Chondrocyte (in vitro differentiated cells): ENCODE measurements around the gene CCDC57. TPM values are rescaled to one million over a fixed set of nuclear protein-coding genes. Genes with fewer than 3 reads are reported as not detected.
A peak's percentile ranks its signal among the peaks of the same experiment; 100 is the strongest.
"Not testable (repeated sequence)": the region's sequence is repeated elsewhere in the genome, so short reads cannot be mapped to it uniquely, and the experiment has no call there.

Experiments used
- DNase-seq: peaks from one replicate; pipeline ENCODE4 v3.0.0; 2021; ENCODE audit warnings: mixed read lengths, low spot score
- H3K27ac Mint-ChIP-seq: one replicate; pipeline ENCODE4 v1.8.0; 2021; ENCODE audit warnings: mild to moderate bottlenecking, moderate library complexity, mixed read lengths; ENCODE audit not compliant: unreplicated experiment
- H3K27me3 Mint-ChIP-seq: 2 replicates; pipeline ENCODE4 v1.8.0; 2021; ENCODE audit warnings: low read depth, mixed read lengths
- H3K36me3 Mint-ChIP-seq: 2 replicates; pipeline ENCODE4 v1.8.0; 2021; ENCODE audit warnings: low read depth, mixed read lengths
- H3K4me1 Mint-ChIP-seq: 2 replicates; pipeline ENCODE4 v1.8.0; 2021; ENCODE audit warnings: low read depth, mild to moderate bottlenecking, mixed read lengths
- H3K4me3 Mint-ChIP-seq: one replicate; pipeline ENCODE4 v1.8.0; 2021; ENCODE audit warnings: mild to moderate bottlenecking, moderate library complexity, mixed read lengths; ENCODE audit not compliant: unreplicated experiment
- H3K9me3 Mint-ChIP-seq: 2 replicates; pipeline ENCODE4 v1.8.0; 2021; ENCODE audit warnings: low read depth, mixed read lengths
- CTCF ChIP-seq: fragments of 200-600 bp; sonication (generic); IDR thresholded peaks from 2 replicates; pipeline ENCODE4 v1.5.0; 2021; ENCODE audit warnings: antibody characterized with exemption, mild to moderate bottlenecking, moderate library complexity
- long read RNA-seq: library from polyadenylated mRNA; stranded (forward); transcript quantifications from one replicate; pipeline ENCODE4 v2.0.0, GENCODE V29; 2021
- total RNA-seq: library from RNA; stranded (reverse); gene quantifications from 3 replicates; pipeline ENCODE4 v1.2.1, GENCODE V29; 2021

The CCDC57 gene, protein sequence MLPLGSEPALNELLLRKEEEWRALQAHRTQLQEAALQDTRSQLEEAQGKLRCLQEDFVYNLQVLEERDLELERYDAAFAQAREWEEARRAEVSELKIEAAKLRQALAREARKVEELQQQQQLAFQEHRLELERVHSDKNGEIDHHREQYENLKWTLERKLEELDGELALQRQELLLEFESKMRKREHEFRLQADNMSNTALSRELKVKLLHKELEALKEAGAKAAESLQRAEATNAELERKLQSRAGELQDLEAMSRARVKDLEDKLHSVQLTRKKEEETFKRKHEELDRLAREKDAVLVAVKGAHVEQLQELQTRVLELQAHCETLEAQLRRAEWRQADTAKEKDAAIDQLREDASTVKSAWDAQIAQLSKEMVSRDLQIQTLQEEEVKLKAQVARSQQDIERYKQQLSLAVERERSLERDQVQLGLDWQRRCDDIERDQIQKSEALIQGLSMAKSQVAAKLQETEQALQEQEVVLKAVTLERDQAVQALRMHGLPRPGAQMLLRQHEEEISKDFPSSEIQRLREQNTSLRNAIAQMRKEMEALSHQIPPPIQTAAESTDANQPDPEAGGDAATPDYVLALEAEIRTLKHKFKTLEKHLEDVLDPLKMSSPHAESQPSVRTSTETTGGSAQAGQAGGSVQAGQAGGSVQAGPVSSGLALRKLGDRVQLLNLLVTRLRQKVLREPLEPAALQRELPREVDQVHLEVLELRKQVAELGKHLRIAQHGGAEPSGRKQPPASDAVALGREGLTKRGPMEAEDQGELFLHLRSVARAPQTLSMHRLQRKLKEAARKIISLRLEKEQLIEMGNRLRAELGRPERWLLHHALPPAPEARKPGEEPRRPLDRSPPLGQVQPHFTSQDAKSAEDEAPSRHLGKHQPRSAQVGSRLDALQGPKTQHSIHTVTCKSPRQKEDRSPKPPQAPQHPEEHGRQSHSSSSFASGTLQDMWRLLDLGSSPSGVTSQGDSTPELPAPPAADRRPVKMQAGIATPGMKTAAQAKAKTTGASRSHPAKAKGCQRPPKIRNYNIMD
- total RNA-seq: 23.5 to 39.8 TPM (median 24.1 TPM) in 3 replicates
- long read RNA-seq, partial matches to known transcripts: 1 of 20 reads
- long read RNA-seq, other reads (novel, unspliced or antisense): 19 of 20 reads

DNA sequence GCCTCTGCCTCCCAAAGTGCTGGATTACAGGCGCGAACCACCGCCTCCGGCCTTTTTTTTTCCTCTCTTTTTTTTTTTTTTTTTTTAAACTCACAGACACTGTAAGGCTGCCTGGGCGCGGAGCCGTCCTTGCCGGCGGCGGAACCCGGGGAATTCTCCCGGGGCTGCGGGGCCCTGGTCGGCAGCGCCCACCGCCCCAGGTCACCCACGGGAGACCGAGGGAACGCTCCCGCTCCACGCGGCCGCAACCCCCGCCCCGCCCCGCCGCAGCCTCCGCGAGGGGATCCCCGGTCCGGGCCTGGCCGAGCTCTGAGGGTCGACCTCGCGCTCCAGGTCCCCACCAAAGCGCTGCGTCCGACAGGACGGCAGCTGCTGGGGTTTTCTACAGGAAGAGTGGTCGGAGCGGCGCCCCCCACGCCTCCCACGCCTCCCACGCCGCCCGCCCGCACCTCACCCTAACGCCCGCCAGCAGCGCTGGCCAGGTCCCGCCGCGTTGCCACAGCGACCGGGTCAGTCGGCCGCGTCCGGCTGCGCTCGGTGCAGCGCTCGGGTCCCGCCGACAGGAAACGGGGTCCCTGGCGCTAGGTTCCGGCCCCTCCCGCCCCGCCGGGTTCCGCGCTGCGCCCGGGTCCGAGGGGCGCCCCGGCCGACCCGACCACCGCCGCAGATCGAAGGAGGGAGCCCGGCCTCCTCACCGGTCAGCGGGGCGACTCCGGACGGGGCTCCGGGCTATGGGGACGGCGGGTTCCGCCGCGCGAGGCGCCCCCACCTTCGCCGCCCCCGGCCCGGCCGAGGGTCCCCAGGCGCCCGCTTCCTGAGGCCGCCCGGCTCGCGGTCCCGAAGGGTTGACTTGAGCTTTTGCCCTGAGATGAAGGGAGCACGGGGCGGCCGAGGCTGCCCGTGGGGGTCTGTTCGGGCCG is at the start of gene CCDC57:
Gene CCDC57 (minus strand): TSS at position 512 of the 920 bp plus-strand sequence. CDS start 10,898 bp downstream, outside the sequence.
- Mint-ChIP-seq H3K4me3 (peak within 1 kb of the TSS; percentile 68), H3K27ac (peak within 1 kb of the TSS; percentile 81), H3K9me3 (no peaks in the 10 kb centered on the region), H3K27me3 (no peaks in the 10 kb centered on the region), H3K36me3 (peaks cover under 1% of the 10 kb centered on the region), H3K4me1 (peaks cover 41% of the 10 kb centered on the region)
- peak; percentile 92 for DNase-seq
- no peak for TF ChIP-seq CTCF

DNA sequence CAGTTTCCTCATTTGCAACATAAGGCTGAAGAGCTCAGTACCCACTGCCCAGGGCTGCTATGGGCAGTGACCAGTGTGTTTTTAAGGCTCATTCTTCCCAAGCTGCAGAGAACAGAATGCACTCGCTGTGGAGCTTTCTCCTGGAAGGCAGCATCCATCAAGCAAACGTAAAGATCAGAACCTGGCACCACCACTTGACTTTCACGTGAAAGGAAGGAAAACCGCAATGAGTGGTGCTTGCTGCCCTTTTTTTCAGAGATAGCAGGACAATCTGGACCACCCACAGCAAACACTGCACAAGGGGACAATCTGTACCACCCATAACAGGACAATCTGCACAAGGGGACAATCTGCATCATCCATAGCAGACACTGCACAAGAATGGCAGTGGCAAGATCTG is 49.7 kb upstream of the CCDC57 start:
- H3K9me3 Mint-ChIP-seq: no peaks in the 10 kb centered on the region
- peaks cover 36% of the 10 kb centered on the region for H3K36me3 Mint-ChIP-seq
- H3K4me3 Mint-ChIP-seq: no peak overlapping the region
- no peak for DNase-seq
- no peak overlapping the region for H3K27ac Mint-ChIP-seq
- TF ChIP-seq CTCF: no peak
- H3K4me1 Mint-ChIP-seq: peaks cover 21% of the 10 kb centered on the region
- H3K27me3 Mint-ChIP-seq: no peaks in the 10 kb centered on the region

DNA sequence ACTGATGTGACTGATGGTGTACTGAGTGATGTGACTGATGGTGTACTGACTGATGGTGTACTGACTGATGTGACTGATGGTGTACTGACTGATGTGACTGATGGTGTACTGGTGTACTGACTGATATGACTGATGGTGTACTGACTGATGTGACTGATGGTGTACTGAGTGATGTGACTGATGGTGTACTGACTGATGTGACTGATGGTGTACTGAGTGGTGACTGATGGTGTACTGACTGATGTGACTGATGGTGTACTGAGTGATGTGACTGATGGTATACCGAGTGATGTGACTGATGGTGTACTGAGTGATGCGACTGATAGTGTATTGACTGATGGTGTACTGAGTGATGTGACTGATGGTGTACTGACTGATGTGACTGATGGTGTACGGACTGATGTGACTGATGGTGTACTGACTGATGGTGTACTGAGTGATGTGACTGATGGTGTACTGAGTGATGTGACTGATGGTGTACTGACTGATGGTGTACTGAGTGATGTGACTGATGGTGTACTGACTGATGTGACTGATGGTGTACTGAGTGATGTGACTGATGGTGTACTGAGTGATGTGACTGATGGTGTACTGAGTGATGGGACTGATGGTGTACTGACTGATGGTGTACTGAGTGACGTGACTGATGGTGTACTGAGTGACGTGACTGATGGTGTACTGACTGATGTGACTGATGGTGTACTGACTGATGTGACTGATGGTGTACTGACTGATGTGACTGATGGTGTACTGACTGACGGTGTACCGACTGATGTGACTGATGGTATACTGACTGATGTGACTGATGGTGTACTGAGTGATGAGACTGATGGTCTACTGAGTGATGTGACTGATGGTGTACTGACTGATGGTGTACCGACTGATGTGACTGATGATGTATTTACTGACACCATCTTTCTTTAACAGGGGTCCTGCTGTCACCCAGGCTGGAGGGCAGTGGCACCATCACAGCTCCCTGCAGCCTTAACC is 47.6 kb upstream of the CCDC57 start:
- not testable (repeated sequence) for H3K9me3 Mint-ChIP-seq, H3K27me3 Mint-ChIP-seq, DNase-seq, H3K4me1 Mint-ChIP-seq, H3K4me3 Mint-ChIP-seq
- Mint-ChIP-seq H3K36me3 (peaks cover 46% of the 10 kb centered on the region), H3K27ac (peak overlapping the region; percentile 5)

- H3K4me1 Mint-ChIP-seq: peaks cover 3% of the 10 kb centered on the region
- H3K4me3 Mint-ChIP-seq: no peak overlapping the region
- no peaks in the 10 kb centered on the region for H3K9me3 Mint-ChIP-seq
- H3K27ac Mint-ChIP-seq: no peak overlapping the region
- H3K27me3 Mint-ChIP-seq: no peaks in the 10 kb centered on the region
- TF ChIP-seq CTCF: no peak
- peaks cover 39% of the 10 kb centered on the region for H3K36me3 Mint-ChIP-seq
- no peak for DNase-seq
Measured at GRCh38 chr17:82258555-82258954, 45.9 kb upstream of the CCDC57 start.
